Memory B cell (primary cell): ENCODE measurements around the gene RNF175.
A peak's percentile ranks its signal among the peaks of the same experiment; 100 is the strongest.
"Not testable (repeated sequence)": the region's sequence is repeated elsewhere in the genome, so short reads cannot be mapped to it uniquely, and the experiment has no call there.

ENCODE experiments used
- ATAC-seq: fragments of 150-1000 bp; cut with Tn5 transposase; 2 replicates; pipeline ENCODE4 v1.10.0; 2021; ENCODE audit warnings: low read depth, mild to moderate bottlenecking, moderate library complexity
- DNase-seq, 2 donors: peaks; one replicate each; pipeline ENCODE4 v3.0.0; 2022; ENCODE audit warnings: low spot score in 2 of 2
- H3K27ac Mint-ChIP-seq: one replicate; pipeline ENCODE4 v1.8.0; 2022; ENCODE audit warnings: mild to moderate bottlenecking, moderate library complexity, mixed read lengths
- H3K27me3 Mint-ChIP-seq: one replicate; pipeline ENCODE4 v1.8.0; 2022; ENCODE audit warnings: mixed read lengths
- H3K36me3 Mint-ChIP-seq: one replicate; pipeline ENCODE4 v1.8.0; 2022; ENCODE audit warnings: mild to moderate bottlenecking, mixed read lengths
- H3K4me1 Mint-ChIP-seq: one replicate; pipeline ENCODE4 v1.8.0; 2022; ENCODE audit warnings: mixed read lengths
- H3K4me3 Mint-ChIP-seq: one replicate; pipeline ENCODE4 v1.8.0; 2022; ENCODE audit warnings: mild to moderate bottlenecking, moderate library complexity, mixed read lengths
- H3K9me3 Mint-ChIP-seq: one replicate; pipeline ENCODE4 v1.8.0; 2022; ENCODE audit warnings: mixed read lengths

RNF175 gene

DNA sequence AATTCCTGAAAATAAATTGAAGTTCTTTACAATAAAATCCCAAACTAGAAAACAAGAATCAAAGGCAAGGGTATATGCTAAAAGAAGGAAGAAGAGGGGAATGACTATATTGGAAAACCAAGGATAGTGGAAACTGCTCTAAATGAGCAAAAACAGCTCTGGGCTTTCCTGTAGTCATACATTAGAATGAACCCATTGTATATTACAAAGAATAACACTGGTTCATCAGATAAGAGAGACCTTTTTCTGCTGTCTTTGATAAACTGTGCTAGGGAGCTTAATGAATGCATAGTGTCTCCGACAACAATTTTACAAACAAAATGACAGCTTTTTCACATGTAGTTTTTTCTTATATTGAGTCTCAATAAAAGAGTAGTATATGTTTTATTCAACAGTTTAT lies 49.1 kb downstream of the RNF175 start:
- Mint-ChIP-seq H3K4me1 (peaks cover 2% of the 10 kb centered on the region), H3K27me3 (peaks cover 4% of the 10 kb centered on the region), H3K27ac (no peak overlapping the region), H3K9me3 (no peaks in the 10 kb centered on the region), H3K4me3 (no peak overlapping the region), H3K36me3 (no peaks in the 10 kb centered on the region)
- ATAC-seq, result no peak
- DNase-seq, result no peak

GRCh38 chr4:153706519-153706918 lies 53.3 kb downstream of the RNF175 start:
- no peak for DNase-seq
- no peak overlapping the region for H3K4me3 Mint-ChIP-seq
- no peaks in the 10 kb centered on the region for H3K27me3 Mint-ChIP-seq
- H3K36me3 Mint-ChIP-seq, result peaks cover 1% of the 10 kb centered on the region
- no peaks in the 10 kb centered on the region for H3K9me3 Mint-ChIP-seq
- H3K4me1 Mint-ChIP-seq, result peaks cover 2% of the 10 kb centered on the region
- no peak for ATAC-seq
- H3K27ac Mint-ChIP-seq, result no peak overlapping the region

GRCh38 chr4:153705743-153706468 lies 53.9 kb downstream of the RNF175 start:
- ATAC-seq (peak; percentile 43), DNase-seq (no peak)
- Mint-ChIP-seq H3K27ac (no peak overlapping the region), H3K4me1 (peaks cover 2% of the 10 kb centered on the region), H3K36me3 (peaks cover 1% of the 10 kb centered on the region), H3K4me3 (no peak overlapping the region), H3K27me3 (no peaks in the 10 kb centered on the region), H3K9me3 (no peaks in the 10 kb centered on the region)

- ATAC-seq (no peak), DNase-seq (no peak)
- no peak overlapping the region for H3K27ac Mint-ChIP-seq
- H3K27me3 Mint-ChIP-seq, result no peaks in the 10 kb centered on the region
- no peak overlapping the region for H3K4me3 Mint-ChIP-seq
- peaks cover 2% of the 10 kb centered on the region for H3K4me1 Mint-ChIP-seq
- H3K36me3 Mint-ChIP-seq, result peaks cover 1% of the 10 kb centered on the region
- H3K9me3 Mint-ChIP-seq, result no peaks in the 10 kb centered on the region
These were observed 55.3 kb downstream of the RNF175 start for GRCh38 chr4:153704522-153704921.

DNA sequence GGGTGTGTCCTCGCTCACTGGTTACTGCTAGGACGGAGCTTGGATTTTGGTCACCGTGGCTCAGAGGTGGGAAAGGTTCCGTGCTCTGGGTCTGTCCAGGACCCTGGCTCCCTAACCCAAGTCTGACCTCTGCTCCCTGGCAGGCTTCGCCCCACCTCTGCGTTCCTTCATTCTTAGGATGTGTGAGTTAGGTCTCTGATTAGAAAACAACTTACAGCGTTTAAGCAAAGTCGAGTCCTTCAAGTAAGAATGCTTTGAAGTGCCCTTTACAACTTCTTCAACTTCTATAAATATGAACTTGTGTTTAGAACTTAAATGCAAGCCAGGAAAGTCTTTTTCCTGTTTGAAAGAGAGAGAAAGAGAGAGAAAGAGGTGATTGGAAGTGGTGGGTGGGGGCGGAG lies 74.9 kb downstream of the RNF175 start:
- Mint-ChIP-seq H3K4me1 (peaks cover 12% of the 10 kb centered on the region), H3K27ac (peak overlapping the region; percentile 65), H3K27me3 (peaks cover 4% of the 10 kb centered on the region), H3K9me3 (peaks cover 4% of the 10 kb centered on the region), H3K36me3 (peaks cover 17% of the 10 kb centered on the region), H3K4me3 (peak overlapping the region; percentile 83)
- DNase-seq, result no peak
- ATAC-seq, result no peak

- peak within 1 kb of the TSS; percentile 84 for H3K4me3 Mint-ChIP-seq
- H3K27me3 Mint-ChIP-seq, result peaks cover 4% of the 10 kb centered on the region
- H3K36me3 Mint-ChIP-seq, result peaks cover 13% of the 10 kb centered on the region
- peak; percentile 32 to 76 for DNase-seq
- peak within 1 kb of the TSS; percentile 65 for H3K27ac Mint-ChIP-seq
- peaks cover 12% of the 10 kb centered on the region for H3K4me1 Mint-ChIP-seq
- ATAC-seq, result peak; percentile 97
- peaks cover 1% of the 10 kb centered on the region for H3K9me3 Mint-ChIP-seq
These were observed 75.4 kb downstream of the RNF175 start, which contains the start of gene TLR2 for GRCh38 chr4:153684182-153684970. Gene TLR2, plus strand, starts transcription at chr4:153684280. Its CDS starts 18,628 bp downstream, at chr4:153702908.

- peak in 1 of 2 donors; percentile 69 for DNase-seq
- Mint-ChIP-seq H3K36me3 (peaks cover 9% of the 10 kb centered on the region), H3K9me3 (peaks cover 1% of the 10 kb centered on the region), H3K27me3 (peaks cover 4% of the 10 kb centered on the region), H3K27ac (peak overlapping the region; percentile 16), H3K4me1 (peaks cover 12% of the 10 kb centered on the region), H3K4me3 (peak overlapping the region; percentile 84)
- no peak for ATAC-seq
These were observed 76.1 kb downstream of the RNF175 start for GRCh38 chr4:153683763-153684181.

GRCh38 chr4:153679486-153679885 lies 80.3 kb downstream of the RNF175 start:
- ATAC-seq (no peak), DNase-seq (no peak)
- peaks cover 11% of the 10 kb centered on the region for H3K9me3 Mint-ChIP-seq
- peaks cover 4% of the 10 kb centered on the region for H3K27me3 Mint-ChIP-seq
- H3K4me3 Mint-ChIP-seq, result no peak overlapping the region
- H3K4me1 Mint-ChIP-seq, result peaks cover 6% of the 10 kb centered on the region
- H3K36me3 Mint-ChIP-seq, result peaks cover 6% of the 10 kb centered on the region
- H3K27ac Mint-ChIP-seq, result no peak overlapping the region

DNA sequence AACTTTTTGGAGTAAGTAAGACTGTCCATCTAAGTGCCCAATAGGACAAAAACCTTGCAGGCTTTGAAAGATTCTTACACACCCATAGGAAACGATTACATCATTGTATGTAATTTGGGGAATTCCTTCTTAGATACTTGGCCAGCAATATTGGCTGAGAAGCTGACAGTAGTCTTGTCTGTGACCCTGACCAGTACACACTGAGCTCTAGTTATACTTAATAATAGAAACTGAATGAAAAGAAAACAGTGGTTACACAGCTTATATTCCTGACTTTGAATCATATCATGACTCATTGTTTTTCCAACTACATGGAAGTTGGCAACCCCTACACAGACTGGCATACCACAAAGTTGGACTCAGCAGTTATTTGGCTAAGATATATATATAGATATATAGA lies 82.8 kb downstream of the RNF175 start:
- H3K36me3 Mint-ChIP-seq, result peaks cover 6% of the 10 kb centered on the region
- H3K4me3 Mint-ChIP-seq, result no peak overlapping the region
- H3K9me3 Mint-ChIP-seq, result peaks cover 20% of the 10 kb centered on the region
- H3K4me1 Mint-ChIP-seq, result no peaks in the 10 kb centered on the region
- peaks cover 2% of the 10 kb centered on the region for H3K27me3 Mint-ChIP-seq
- ATAC-seq, result no peak
- DNase-seq, result no peak
- H3K27ac Mint-ChIP-seq, result no peak overlapping the region

DNA sequence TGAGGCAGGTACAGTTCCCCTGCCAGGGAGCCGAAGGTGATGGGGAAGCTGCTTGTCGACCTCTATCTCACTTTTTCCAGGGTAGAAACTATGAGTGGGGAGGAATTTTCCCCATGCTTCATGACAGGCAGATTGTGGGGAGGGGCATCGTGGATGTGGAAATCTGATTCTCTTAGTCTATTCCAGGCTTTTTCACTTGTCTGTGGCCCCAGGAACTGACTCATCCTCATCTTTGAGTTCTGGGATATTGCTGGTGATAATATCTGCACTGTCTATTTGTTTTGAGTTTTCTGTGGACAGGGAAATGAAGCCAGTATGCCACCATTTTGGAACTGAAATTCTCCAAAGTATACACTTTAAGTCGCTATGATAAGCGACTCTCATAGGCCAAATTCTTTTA lies 83.3 kb downstream of the RNF175 start:
- Mint-ChIP-seq H3K9me3 (peaks cover 20% of the 10 kb centered on the region), H3K27me3 (peaks cover 3% of the 10 kb centered on the region), H3K4me1 (no peaks in the 10 kb centered on the region), H3K36me3 (peaks cover 6% of the 10 kb centered on the region), H3K27ac (no peak overlapping the region), H3K4me3 (no peak overlapping the region)
- DNase-seq, result no peak
- no peak for ATAC-seq

GRCh38 chr4:153669838-153670237 lies 90.0 kb downstream of the RNF175 start:
- H3K27me3 Mint-ChIP-seq, result peaks cover 12% of the 10 kb centered on the region

DNA sequence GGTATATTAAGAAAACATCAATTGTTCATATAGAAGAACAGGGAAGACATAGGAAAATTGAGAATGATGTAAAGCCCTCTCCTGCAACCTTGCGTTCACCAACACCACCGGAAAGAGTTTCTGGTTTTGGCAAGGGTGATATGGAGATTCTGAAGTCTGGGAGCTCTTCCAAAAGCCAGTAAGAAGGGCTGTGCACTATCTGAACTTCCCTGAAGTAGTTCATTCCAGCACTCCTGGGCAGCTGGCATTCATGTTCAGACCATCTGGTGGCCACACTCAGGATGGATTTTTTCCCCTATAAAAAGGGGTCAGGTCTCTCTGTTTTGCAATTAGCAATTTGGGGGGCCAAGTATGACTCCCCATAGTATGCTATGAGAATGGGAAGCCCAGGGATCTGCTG lies 91.2 kb downstream of the RNF175 start:
- H3K27me3 Mint-ChIP-seq, result peaks cover 10% of the 10 kb centered on the region
- H3K36me3 Mint-ChIP-seq, result peaks cover 2% of the 10 kb centered on the region
- ATAC-seq (no peak), DNase-seq (no peak)
- H3K9me3 Mint-ChIP-seq, result peaks cover 4% of the 10 kb centered on the region
- H3K4me1 Mint-ChIP-seq, result no peaks in the 10 kb centered on the region
- no peak overlapping the region for H3K27ac Mint-ChIP-seq
- no peak overlapping the region for H3K4me3 Mint-ChIP-seq

More at GRCh38 chr4:153669838-153670237, 90.0 kb downstream of the RNF175 start:
- DNase-seq, result no peak
- no peak overlapping the region for H3K27ac Mint-ChIP-seq
- ATAC-seq, result no peak
- no peak overlapping the region for H3K4me3 Mint-ChIP-seq
- peaks cover 14% of the 10 kb centered on the region for H3K9me3 Mint-ChIP-seq
- no peaks in the 10 kb centered on the region for H3K4me1 Mint-ChIP-seq
- H3K36me3 Mint-ChIP-seq, result peaks cover 2% of the 10 kb centered on the region

DNA sequence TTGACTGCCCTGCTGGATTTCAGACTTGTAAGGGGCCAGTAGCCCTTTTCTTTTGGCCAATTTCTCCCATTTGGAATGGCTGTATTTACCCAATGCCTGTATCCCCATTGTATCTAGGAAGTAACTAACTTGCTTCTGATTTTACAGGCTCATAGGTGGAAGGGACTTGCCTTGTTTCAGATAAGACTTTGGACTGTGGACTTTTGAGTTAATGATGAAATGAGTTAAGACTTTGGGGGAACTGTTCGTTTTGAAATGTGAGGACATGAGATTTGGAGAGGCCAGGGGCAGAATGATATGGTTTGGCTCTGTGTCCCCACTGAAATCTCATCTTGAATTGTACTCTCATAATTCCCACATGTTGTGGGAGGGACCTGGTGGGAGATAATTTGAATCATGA lies 93.3 kb downstream of the RNF175 start:
- not testable (repeated sequence) for H3K36me3 Mint-ChIP-seq, ATAC-seq, H3K27ac Mint-ChIP-seq, H3K4me3 Mint-ChIP-seq, DNase-seq, H3K4me1 Mint-ChIP-seq
- Mint-ChIP-seq H3K27me3 (peaks cover 18% of the 10 kb centered on the region), H3K9me3 (peaks cover 12% of the 10 kb centered on the region)

DNA sequence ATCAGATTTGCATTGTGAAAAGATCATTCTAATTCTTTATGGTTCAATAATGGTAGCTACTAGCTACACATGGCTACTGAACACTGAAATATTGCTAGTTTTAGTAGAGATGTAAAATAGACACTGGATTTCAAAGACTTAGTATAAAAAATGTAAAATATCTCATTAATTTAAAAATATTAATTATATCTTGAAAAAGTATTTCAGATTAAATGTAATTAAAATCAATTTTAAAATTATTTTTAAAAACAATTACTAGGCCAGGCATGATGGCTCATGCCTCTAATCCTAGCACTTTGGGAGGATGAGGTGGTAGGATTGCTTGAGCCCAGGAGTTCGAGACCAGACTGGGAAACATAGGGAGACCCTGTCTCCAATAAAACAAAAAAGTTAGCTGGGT lies 96.2 kb downstream of the RNF175 start:
- peaks cover 6% of the 10 kb centered on the region for H3K36me3 Mint-ChIP-seq
- H3K4me1 Mint-ChIP-seq, result no peaks in the 10 kb centered on the region
- ATAC-seq (no peak), DNase-seq (no peak)
- no peak overlapping the region for H3K4me3 Mint-ChIP-seq
- H3K27ac Mint-ChIP-seq, result no peak overlapping the region
- peaks cover 12% of the 10 kb centered on the region for H3K9me3 Mint-ChIP-seq
- peaks cover 15% of the 10 kb centered on the region for H3K27me3 Mint-ChIP-seq
